Stomach smooth muscle (tissue), 2 donors: Measurements from ENCODE around the gene NFATC2IP.

Experiments used
- H3K27ac ChIP-seq: one replicate; pipeline ENCODE4 v1.7.0; 2013; ENCODE audit warnings: mild to moderate bottlenecking, low read length, inconsistent platforms
- H3K27me3 ChIP-seq, 2 donors: one replicate each; pipeline ENCODE4 v1.7.0; 2013; ENCODE audit warnings: low read length in 2 of 2; ENCODE audit not compliant: insufficient read depth in 2 of 2, control insufficient read depth in 1 of 2
- H3K36me3 ChIP-seq, 2 donors: one replicate each; pipeline ENCODE4 v1.7.0; 2013; ENCODE audit warnings: low read length in 2 of 2; ENCODE audit not compliant: control insufficient read depth in 2 of 2, insufficient read depth in 2 of 2
- H3K4me1 ChIP-seq: one replicate; pipeline ENCODE4 v1.7.0; 2013; ENCODE audit warnings: low read length; ENCODE audit not compliant: control insufficient read depth, insufficient read depth
- H3K4me3 ChIP-seq, 2 donors: one replicate each; pipeline ENCODE4 v1.7.0; 2013; ENCODE audit warnings: low read length in 2 of 2
- H3K9ac ChIP-seq, 2 donors: one replicate each; pipeline ENCODE4 v1.7.0; 2013; ENCODE audit warnings: low read length in 2 of 2, mild to moderate bottlenecking in 1 of 2
- H3K9me3 ChIP-seq, 2 donors: one replicate each; pipeline ENCODE4 v1.7.0; 2013; ENCODE audit warnings: low read length in 2 of 2; ENCODE audit not compliant: control insufficient read depth in 2 of 2
- donor health status: healthy.
- donor health status: Pancreatic carcinoma.

NFATC2IP gene

DNA sequence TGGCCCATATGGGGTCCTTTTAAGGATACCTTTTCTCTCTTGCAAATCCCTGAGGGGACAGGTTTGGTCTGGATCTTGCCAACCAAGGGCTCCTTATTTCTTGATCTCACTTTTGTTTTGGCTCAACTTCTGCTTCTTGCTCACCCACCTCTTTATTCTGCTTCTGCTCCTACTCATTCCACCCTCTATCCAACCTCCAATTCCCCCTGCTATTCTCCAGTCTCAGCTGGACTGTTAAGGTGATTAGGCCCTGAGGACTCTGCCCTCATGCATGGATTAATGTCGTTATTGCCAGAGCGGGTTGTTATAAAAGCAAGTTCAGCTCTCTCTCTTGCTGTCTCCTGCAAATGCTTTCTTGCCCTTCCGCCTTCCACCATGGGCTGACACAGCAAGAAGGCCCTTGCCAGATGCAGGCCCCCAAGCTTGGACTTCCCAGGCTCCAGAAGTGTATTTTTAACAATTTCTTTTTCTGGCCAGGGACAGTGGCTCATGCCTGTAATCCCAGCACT, 63.9 kb downstream of the NFATC2IP start:
- H3K9me3 ChIP-seq, result no peaks in the 10 kb centered on the region
- H3K4me3 ChIP-seq, result no peak overlapping the region
- no peaks in the 10 kb centered on the region for H3K36me3 ChIP-seq
- H3K9ac ChIP-seq, result no peak overlapping the region
- no peaks in the 10 kb centered on the region for H3K4me1 ChIP-seq
- H3K27me3 ChIP-seq, result no peaks in the 10 kb centered on the region
- H3K27ac ChIP-seq, result no peak overlapping the region
